ENCODE results near the gene KANSL1. TPM values are rescaled to one million over a fixed set of nuclear protein-coding genes. Genes with fewer than 3 reads are reported as not detected.
"Not testable (repeated sequence)": the region's sequence is repeated elsewhere in the genome, so short reads cannot be mapped to it uniquely, and the experiment has no call there.

The KANSL1 gene
- total and polyA plus RNA-seq, 8 donors: 65.9 to 129 (median 79.0) TPM

- Histone ChIP-seq H3K36me3 (no peaks in the 10 kb centered on the region), H3K9me3 (no peaks in the 10 kb centered on the region), H3K27ac (no peak overlapping the region), H3K27me3 (no peaks in the 10 kb centered on the region), H3K4me3 (no peak overlapping the region), H3K4me1 (peaks cover 37 to 100% of the 10 kb centered on the region in 2 donors)
- ATAC-seq (no peak), DNase-seq (no peak)
- intact Hi-C loops (cut with DNase I): loop anchor here in 1 of 2 donors (10.0 kb wide), 1 partner anchor 138 kb away; no protein-coding TSS in a partner anchor
- TF ChIP-seq, protein P1, sequence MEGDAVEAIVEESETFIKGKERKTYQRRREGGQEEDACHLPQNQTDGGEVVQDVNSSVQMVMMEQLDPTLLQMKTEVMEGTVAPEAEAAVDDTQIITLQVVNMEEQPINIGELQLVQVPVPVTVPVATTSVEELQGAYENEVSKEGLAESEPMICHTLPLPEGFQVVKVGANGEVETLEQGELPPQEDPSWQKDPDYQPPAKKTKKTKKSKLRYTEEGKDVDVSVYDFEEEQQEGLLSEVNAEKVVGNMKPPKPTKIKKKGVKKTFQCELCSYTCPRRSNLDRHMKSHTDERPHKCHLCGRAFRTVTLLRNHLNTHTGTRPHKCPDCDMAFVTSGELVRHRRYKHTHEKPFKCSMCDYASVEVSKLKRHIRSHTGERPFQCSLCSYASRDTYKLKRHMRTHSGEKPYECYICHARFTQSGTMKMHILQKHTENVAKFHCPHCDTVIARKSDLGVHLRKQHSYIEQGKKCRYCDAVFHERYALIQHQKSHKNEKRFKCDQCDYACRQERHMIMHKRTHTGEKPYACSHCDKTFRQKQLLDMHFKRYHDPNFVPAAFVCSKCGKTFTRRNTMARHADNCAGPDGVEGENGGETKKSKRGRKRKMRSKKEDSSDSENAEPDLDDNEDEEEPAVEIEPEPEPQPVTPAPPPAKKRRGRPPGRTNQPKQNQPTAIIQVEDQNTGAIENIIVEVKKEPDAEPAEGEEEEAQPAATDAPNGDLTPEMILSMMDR (IDR thresholded peaks at IDR 0.05): no peak
Measured at GRCh38 chr17:46182961-46183360, 10.3 kb downstream of the KANSL1 start.

DNA sequence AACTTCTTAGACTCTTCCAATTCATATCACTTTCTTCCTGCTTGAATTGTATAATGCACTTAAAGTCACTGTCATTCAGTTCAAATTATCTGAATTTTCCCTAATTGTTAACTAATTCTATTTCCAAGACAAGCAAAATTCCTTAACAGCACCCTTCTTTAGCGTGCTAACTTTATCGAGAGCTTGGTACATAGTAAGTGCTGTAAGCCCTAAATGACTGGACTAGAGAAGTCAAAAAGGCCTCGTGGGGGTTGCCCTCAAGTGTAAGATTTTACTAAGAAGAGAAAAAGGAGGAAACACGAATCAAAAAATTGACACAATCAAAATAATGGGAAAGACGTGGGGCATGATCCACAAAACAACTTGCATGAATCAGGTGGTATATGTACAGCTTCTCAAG, 11.3 kb downstream of the KANSL1 start:
- no peaks in the 10 kb centered on the region for H3K27me3 ChIP-seq
- ATAC-seq (no peak), DNase-seq (no peak)
- TF ChIP-seq, protein P1 (IDR thresholded peaks at IDR 0.05): no peak
- H3K4me3 ChIP-seq: no peak overlapping the region
- H3K4me1 ChIP-seq: peaks cover 35 to 100% of the 10 kb centered on the region in 2 donors
- no peaks in the 10 kb centered on the region for H3K9me3 ChIP-seq
- intact Hi-C loops (cut with DNase I): loop anchor here in 1 of 2 donors (10.0 kb wide), 1 partner anchor 137 kb away; no protein-coding TSS in a partner anchor
- no peak overlapping the region for H3K27ac ChIP-seq
- H3K36me3 ChIP-seq: no peaks in the 10 kb centered on the region

GRCh38 chr17:46181316-46181715, 11.9 kb downstream of the KANSL1 start:
- H3K36me3 ChIP-seq, H3K27me3 ChIP-seq, ATAC-seq, H3K4me3 ChIP-seq, H3K27ac ChIP-seq, DNase-seq, H3K9me3 ChIP-seq: not testable (repeated sequence)
- intact Hi-C loops (cut with DNase I): loop anchor here in 1 of 2 donors (10.0 kb wide), 1 partner anchor 137 kb away; no protein-coding TSS in a partner anchor
- H3K4me1 ChIP-seq: peaks cover 34 to 100% of the 10 kb centered on the region in 2 donors

DNA sequence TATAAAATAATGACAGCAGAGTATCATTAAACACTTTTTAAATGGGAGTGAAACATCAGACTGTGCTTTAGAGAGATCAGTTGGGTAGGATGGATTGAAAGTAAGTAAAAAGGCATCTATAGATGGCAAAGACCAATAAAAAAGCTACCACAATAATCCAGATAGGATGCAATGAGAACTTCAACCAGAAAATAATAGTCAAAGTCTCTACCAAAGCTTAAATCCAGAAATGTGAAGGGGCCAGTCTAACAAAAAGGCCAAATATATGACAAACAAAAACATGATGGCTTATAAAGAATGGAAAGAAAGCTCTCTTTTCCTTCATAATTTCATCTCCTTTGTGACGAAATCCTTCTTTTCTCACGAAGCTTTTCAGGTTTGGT, 12.3 kb downstream of the KANSL1 start:
- intact Hi-C loops (cut with DNase I): loop anchor here in 1 of 2 donors (10.0 kb wide), 1 partner anchor 136 kb away; no protein-coding TSS in a partner anchor
- DNase-seq (no peak), ATAC-seq (no peak)
- TF ChIP-seq, protein P1 (IDR thresholded peaks at IDR 0.05): no peak
- H3K4me1 ChIP-seq: peaks cover 33 to 100% of the 10 kb centered on the region in 2 donors
- no peaks in the 10 kb centered on the region for H3K36me3 ChIP-seq
- H3K27ac ChIP-seq: no peak overlapping the region
- H3K4me3 ChIP-seq: no peak overlapping the region
- no peaks in the 10 kb centered on the region for H3K9me3 ChIP-seq
- no peaks in the 10 kb centered on the region for H3K27me3 ChIP-seq

DNA sequence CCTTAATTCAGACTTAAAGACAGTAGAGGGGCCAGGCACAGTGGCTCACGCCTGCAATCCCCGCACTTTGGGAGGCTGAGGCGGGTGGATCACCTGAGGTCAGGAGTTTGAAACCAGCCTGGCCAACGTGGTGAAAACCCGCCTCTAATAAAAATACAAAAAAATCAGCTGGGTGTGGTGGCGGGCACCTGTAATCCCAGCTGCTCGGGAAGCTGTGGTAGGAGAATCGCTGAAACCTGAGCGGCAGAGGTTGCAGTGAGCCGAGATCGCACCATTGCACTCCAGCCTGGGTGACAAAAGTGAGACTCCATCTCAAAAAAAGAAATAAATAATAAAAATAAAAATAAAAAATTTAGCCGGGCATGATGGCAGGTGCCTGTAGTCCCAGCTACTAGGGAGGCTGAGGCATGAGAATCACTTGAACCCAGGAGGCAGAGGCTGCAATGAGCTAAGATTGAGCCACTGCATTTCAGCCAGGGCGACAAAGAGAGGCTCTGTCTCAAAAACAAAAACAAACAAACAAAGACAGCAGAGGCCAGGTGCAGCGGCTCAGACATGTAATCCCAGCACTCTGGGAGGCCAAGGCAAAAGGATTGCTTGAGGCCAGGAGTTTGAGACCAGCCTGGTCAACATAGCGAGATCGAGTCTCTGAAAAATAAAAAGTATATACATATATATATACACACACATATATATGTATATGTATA, 12.9 kb downstream of the KANSL1 start:
- Histone ChIP-seq H3K4me1 (peaks cover 33 to 96% of the 10 kb centered on the region in 2 donors), H3K27ac (peak overlapping the region in 1 of 2 donors; percentile 71)
- H3K27me3 ChIP-seq, H3K36me3 ChIP-seq, DNase-seq, H3K4me3 ChIP-seq, ATAC-seq, H3K9me3 ChIP-seq: not testable (repeated sequence)
- intact Hi-C loops (cut with DNase I): loop anchor here in 1 of 2 donors (10.0 kb wide), 1 partner anchor 136 kb away; no protein-coding TSS in a partner anchor

DNA sequence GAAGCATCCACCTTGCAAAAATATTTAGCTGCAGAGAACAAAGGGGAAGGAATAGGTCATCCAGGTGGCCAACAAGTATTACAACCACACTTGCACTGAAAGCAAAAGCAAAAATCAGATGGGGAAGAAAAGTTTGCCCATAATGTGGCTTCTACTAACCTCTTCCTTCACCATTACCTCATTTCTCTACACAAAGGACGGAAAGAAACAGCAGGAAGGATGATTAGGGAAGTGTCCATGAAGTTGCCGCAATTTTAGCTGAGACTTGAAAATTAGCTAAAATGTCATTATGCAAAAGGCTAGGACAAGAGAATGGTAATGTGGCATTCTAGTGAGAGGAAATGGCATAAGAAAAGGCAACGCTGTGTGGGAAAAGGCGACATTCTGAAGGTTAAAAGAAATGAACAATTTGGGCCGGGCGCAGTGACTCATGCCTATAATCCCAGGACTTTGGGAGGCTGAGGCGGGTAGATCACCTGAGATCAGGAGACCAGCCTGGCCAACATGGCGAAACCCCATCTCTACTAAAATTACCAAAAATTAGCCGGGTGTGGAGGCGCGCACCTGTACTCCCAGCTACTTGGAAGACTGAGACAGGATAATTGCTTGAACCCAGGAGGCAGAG, 13.7 kb downstream of the KANSL1 start:
- H3K27ac ChIP-seq: peak overlapping the region; percentile 2 to 71
- ATAC-seq: peak; percentile 43
- H3K36me3 ChIP-seq: no peaks in the 10 kb centered on the region
- H3K4me3 ChIP-seq: no peak overlapping the region
- no peak for DNase-seq
- H3K27me3 ChIP-seq: no peaks in the 10 kb centered on the region
- intact Hi-C loops (cut with DNase I): no loop called here
- H3K9me3 ChIP-seq: no peaks in the 10 kb centered on the region
- peaks cover 33 to 89% of the 10 kb centered on the region in 2 donors for H3K4me1 ChIP-seq
- TF ChIP-seq, protein P1 (IDR thresholded peaks at IDR 0.05): no peak
